ENCODE measurements around the gene TNP2.

Gene TNP2

DNA sequence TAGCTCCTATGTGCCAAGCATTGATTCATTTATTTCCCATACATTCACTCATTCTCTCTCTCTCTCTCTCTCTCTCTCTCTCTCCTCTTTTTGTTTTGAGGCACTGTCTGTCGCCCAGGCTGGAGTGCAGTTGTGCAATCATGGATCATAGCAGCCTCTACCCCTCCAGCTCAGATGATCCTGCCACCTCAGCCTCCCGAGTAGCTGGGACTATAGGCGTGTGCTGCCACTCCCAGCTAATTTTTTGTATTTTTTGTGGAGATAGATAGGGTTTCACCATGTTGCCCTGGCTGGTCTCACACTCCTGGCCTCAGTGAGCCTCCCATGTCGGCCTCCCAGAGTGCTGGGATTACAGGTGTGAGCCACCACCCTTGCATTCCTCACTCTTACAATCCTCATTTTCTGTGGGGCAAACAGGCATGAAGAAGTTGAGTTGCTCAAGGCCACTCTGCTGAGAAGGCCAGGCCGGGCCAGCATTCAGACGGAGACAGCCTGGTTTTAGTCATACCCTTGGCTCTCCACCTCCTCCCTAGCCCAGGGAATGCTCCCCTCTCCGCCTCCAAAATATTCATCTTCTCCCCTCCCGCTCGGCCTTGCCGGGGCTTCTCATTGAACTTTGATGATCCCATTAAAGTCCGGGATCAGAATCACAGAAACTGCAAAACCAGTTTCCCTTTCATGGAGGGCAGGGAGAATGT lies 7.9 kb upstream of the TNP2 start:
- DNase-seq (ENCODE audit: low read depth), result no peak

DNA sequence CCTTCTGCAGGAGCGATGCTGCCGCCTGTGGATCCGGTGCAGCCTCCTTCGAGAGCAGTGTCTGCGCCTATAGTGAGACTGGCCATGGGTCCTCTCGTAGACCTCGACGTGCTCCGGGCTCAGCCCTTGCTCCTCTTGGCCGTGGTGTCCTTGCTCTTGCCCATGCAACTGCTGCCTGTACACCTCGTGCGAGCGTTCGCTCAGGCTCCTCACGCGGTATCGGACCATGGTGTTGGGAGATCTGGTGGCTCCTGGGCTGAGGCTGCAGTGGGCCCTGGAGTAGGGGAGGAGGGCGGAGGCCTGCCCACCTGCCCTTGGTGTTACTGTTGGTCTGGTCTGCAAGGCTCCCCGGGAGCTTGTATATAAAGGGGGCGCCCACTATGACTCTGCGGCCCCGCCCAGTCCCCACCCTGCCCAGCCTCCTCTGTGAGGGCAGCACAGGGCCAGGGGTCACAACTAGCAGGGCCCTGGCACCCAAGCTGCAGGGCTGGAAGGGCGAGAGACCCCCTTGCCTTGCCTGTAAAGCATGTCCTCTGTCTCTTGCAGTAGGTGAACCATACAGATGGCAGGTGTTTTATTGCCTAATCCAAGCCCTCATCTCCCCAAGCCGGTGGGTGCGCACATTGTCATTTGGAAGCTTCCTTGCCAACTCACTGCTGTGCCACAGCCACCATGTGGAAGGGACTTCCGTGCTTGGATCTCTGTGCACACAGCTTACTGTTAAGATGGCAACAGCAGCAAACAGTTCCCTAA lies 7.2 kb upstream of the TNP2 start, which contains the start of gene PRM2:
TSS of gene PRM2 (minus strand) at position 338 of the 753 bp plus-strand sequence. CDS start at position 228, 110 bp downstream.
- no peak for DNase-seq (ENCODE audit: low read depth)

DNA sequence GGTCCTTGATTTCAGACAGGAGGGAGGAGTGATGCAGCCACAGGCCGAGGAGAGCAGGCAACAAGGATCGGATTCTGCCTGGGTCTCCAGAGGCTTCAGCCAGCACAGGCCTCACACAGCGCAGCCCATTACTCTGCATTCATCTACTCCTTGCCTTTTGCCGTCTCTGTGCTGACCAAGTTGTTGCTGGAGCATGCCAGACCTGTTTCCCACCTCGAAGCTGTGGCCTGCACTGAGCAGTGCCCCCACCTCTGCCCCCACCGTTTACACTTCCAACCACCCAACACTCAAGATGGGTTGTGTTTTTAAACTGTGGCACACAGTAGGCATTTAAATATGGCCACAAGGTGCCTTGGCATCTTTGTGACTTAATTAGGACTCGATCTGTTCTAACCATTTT lies 5.8 kb upstream of the TNP2 start:
- DNase-seq (ENCODE audit: low read depth), result no peak

GRCh38 chr16:11273721-11274324 lies 4.7 kb upstream of the TNP2 start:
- no peak for DNase-seq (ENCODE audit: low read depth)

GRCh38 chr16:11272921-11273720 lies 4.0 kb upstream of the TNP2 start, which contains the start of gene PRM3:
TSS of gene PRM3 (minus strand) at chr16:11273629. CDS start at chr16:11273595, 34 bp downstream.
- no peak for DNase-seq (ENCODE audit: low read depth)

- DNase-seq (ENCODE audit: low read depth), result no peak
Measured at GRCh38 chr16:11272484-11272883, 3.4 kb upstream of the TNP2 start.

- no peak for DNase-seq (ENCODE audit: low read depth)
Measured at GRCh38 chr16:11271610-11272009, 2.5 kb upstream of the TNP2 start.

GRCh38 chr16:11270602-11271162 lies 1.6 kb upstream of the TNP2 start:
- no peak for DNase-seq (ENCODE audit: low read depth)

DNA sequence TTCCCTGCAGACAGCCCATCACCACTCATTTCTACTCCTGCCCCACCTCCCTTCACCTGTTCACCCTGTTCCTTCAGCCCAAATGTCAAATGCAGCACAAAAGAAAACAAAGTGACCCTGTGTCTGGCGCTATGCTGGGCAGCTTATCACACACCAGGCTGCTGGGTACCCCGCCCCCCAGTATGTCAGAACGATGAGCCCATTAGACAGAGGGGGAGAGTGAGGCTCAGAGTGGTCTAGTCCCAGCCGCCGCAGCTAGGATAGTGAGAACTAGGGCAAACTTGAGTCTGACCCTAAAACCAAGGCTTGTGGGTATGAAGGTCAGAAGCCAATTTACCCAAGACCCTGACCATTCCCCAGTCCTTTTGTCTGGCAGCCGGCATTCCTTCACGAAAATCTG lies 4.0 kb downstream of the TNP2 start:
- DNase-seq (ENCODE audit: low read depth), result no peak

GRCh38 chr16:11264155-11264832 lies 4.8 kb downstream of the TNP2 start:
- no peak for DNase-seq (ENCODE audit: low read depth)

GRCh38 chr16:11263737-11264136 lies 5.4 kb downstream of the TNP2 start:
- DNase-seq (ENCODE audit: low read depth), result no peak

GRCh38 chr16:11262915-11263314 lies 6.2 kb downstream of the TNP2 start:
- DNase-seq (ENCODE audit: low read depth), result no peak

GRCh38 chr16:11260596-11260966 lies 8.5 kb downstream of the TNP2 start:
- no peak for DNase-seq (ENCODE audit: low read depth)

DNA sequence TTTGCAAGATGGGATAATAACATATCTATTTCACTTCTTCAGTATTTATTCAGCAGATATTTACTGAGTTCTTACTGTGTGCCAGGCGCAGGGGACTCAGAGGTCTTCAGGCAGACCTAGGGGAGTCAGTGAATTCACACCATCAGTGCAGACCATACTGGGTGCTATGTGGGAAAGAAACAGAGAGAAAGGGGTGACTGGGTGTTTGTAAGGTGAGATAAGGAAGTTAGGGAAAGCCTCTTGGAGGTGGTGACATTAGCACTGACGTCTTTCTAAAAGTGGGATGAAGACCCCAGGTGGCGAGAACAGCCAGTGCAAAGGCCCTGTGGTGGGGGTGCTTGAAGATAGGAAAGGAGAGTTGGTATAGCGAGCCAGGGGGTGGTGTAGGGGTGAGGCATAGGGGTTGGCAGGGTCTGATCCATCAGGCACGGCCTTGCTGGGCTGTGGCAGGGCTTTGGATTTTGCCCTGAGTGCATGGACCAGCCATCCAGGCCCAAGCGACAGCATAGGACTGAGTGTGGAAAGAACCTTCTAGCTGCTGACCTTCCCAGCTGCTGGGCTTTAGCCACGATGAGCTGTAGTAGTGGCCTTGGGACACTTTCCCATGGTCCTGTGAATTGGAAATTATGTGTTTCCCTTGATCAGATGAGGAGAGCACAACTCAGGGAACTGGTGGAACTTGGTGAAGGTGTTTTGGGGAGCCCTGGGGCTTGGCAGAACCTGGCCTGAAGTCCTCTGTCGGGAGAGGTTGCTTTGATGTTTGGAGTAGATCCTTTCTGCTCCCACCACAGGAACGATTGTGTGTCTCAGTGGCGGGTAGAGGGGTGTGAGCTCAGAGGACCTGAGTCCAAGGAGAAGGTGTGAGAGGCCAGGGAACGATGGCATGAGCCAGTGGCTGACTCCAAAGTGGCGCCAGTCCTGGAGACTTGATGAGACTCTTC lies 9.2 kb downstream of the TNP2 start:
- DNase-seq (ENCODE audit: low read depth), result no peak

GRCh38 chr16:11258553-11259492 lies 10.3 kb downstream of the TNP2 start:
- no peak for DNase-seq (ENCODE audit: low read depth)

DNA sequence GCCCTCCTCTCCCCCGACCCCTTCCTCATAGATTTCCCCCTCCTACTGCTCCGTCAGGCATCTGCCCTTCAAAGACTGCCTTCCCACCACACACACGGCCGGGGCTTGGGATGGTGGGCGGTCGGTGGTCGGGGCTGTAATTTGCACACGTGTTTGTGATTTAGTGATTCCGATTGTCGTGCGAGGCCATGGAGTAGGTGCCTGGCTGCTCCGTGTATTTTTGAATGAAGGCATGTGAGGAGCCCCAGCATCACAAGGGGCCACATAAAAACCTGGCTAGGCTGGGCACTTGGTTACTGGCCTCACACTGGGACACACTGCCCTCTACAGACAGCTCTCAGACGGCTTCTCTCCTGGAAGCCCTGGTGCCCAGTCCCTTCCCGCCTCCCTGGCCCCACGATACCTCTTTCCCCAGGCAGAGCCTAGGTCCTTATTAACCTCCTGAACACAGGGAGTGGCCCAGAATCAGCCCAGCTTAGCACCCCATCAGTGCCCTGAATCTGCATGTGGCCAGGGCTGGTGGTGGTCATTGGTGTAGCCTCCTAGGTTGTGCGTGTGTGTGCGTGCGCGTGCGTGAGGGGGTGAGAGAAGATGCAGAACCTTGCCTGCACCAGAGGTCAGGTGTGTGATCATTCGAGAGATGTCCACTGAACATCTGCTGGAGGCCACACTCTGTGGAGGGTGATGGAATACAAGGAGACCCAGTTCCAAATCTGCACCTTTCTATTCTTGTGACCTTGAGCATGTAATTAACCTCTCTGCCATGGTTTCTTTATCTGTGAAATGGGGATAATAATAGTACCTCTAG lies 11.8 kb downstream of the TNP2 start:
- peak; percentile 58 for DNase-seq (ENCODE audit: low read depth)

DNA sequence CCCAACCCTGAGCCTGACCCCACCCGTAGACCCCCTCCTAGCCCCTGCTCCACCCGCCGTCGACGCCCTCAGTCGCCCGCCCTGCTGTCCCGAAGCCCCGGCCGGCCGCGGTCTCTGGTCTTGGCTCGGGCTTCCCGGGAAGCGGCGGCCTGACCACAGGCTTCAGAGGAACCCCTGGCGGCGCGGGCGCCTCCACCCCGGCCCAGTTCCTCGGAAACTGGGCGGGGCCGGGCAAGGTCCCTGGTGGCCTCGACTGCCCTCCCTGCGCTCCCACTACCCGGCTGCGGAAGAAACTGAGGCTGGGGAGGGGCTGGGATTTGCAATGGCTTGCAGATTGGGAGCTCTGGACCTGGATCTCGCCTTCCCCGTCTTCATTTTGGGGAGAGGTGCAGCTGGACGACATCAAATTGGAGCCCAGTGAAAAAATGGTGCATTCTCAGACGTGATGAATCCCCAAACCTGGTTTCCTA lies 12.4 kb downstream of the TNP2 start:
- DNase-seq (ENCODE audit: low read depth), result no peak

Measured in HS-27A (cell line).